Glutamatergic neuron (in vitro differentiated cells): ENCODE measurements around the gene PXDN. TPM values are rescaled to one million over a fixed set of nuclear protein-coding genes. Genes with fewer than 3 reads are reported as not detected.

Experiments
- DNase-seq: peaks from one replicate; pipeline ENCODE4 v3.0.0; 2022
- H3K27ac Mint-ChIP-seq: one replicate; pipeline ENCODE4 v1.8.0; 2020; ENCODE audit warnings: mild to moderate bottlenecking, mixed read lengths, inconsistent platforms; ENCODE audit not compliant: unreplicated experiment
- H3K27me3 Mint-ChIP-seq: one replicate; pipeline ENCODE4 v1.8.0; 2020; ENCODE audit warnings: mild to moderate bottlenecking, moderate library complexity, mixed read lengths, inconsistent platforms; ENCODE audit not compliant: unreplicated experiment
- H3K36me3 Mint-ChIP-seq: one replicate; pipeline ENCODE4 v1.8.0; 2020; ENCODE audit warnings: mild to moderate bottlenecking, mixed read lengths, inconsistent platforms; ENCODE audit not compliant: unreplicated experiment
- H3K4me1 Mint-ChIP-seq: one replicate; pipeline ENCODE4 v1.8.0; 2020; ENCODE audit warnings: mild to moderate bottlenecking, low read depth, mixed read lengths, inconsistent platforms; ENCODE audit not compliant: unreplicated experiment
- H3K4me3 Mint-ChIP-seq: one replicate; pipeline ENCODE4 v1.8.0; 2020; ENCODE audit warnings: mild to moderate bottlenecking, mixed read lengths, inconsistent platforms; ENCODE audit not compliant: unreplicated experiment
- H3K9me3 Mint-ChIP-seq: one replicate; pipeline ENCODE4 v1.8.0; 2020; ENCODE audit warnings: mild to moderate bottlenecking, moderate library complexity, mixed read lengths, inconsistent platforms; ENCODE audit not compliant: unreplicated experiment
- total RNA-seq: library from RNA; stranded (reverse); fragmentation: NEBNext Ultra II Directional; extraction: Animal tissue kit (Norgen Biotek cat#: 25700); gene quantifications from one replicate; pipeline ENCODE4 v1.2.1, GENCODE V29; 2021; ENCODE audit not compliant: unreplicated experiment
- TF ChIP-seq, protein P1 (sequence below): fragments of 200-600 bp; sonication (generic); IDR thresholded peaks from one replicate; pipeline ENCODE4 v1.5.0; 2021; ENCODE audit not compliant: partially characterized antibody, unreplicated experiment

Gene PXDN
- total RNA-seq, 1 donor from 2014 or later = 226 TPM

- Mint-ChIP-seq H3K4me3 (no peak overlapping the region), H3K27ac (no peak overlapping the region), H3K36me3 (peaks cover 6% of the 10 kb centered on the region), H3K27me3 (peaks cover 5% of the 10 kb centered on the region), H3K4me1 (peaks cover 37% of the 10 kb centered on the region), H3K9me3 (peaks cover 17% of the 10 kb centered on the region)
- DNase-seq = peak; percentile 33
- TF ChIP-seq, protein P1, sequence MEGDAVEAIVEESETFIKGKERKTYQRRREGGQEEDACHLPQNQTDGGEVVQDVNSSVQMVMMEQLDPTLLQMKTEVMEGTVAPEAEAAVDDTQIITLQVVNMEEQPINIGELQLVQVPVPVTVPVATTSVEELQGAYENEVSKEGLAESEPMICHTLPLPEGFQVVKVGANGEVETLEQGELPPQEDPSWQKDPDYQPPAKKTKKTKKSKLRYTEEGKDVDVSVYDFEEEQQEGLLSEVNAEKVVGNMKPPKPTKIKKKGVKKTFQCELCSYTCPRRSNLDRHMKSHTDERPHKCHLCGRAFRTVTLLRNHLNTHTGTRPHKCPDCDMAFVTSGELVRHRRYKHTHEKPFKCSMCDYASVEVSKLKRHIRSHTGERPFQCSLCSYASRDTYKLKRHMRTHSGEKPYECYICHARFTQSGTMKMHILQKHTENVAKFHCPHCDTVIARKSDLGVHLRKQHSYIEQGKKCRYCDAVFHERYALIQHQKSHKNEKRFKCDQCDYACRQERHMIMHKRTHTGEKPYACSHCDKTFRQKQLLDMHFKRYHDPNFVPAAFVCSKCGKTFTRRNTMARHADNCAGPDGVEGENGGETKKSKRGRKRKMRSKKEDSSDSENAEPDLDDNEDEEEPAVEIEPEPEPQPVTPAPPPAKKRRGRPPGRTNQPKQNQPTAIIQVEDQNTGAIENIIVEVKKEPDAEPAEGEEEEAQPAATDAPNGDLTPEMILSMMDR = no peak
These were observed 38.7 kb downstream of the PXDN start for GRCh38 chr2:1705557-1706076.

DNA sequence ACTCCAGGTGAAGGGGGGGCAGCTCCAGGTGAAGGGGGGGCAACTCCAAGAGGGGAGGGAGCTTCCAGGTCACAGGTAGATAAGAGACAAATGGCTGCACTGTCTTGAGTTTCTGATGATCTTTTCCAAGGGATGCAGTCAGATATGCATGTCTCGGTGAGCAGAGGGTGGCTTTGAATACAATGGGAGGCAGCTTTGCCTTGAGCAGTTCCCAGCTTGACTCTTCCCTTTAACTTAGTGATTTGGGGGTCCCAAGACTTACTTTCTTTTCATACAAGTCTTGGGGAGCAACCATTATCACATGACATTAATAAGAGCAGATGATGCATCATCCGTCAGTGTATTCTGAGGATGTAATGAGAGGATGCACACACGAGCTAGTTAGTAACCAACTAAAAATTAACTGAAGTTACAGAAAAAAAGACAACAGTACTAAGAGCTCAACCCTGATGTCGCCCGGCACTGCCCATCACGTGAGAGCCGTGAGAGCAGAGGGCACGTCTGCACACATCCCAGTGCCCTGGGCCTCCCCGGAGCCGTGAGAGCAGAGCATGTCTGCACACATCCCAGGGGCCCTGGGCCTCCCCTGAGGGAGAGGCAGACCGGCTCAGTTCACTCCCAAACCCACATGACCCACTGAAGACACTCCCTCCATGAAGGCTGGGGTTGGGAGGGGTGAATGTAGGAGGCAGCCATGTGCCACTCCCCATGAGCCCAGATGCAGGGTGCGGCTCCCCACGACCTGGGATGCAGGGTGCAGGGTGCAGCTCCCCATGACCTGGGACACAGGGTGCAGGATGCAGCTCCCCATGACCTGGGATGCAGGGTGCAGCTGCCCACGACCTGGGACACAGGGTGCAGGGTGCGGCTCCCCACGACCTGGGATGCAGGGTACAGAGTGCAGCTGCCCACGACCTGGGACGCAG lies 39.4 kb downstream of the PXDN start:
- Mint-ChIP-seq H3K4me3 (no peak overlapping the region), H3K27ac (peak overlapping the region; percentile 43), H3K36me3 (peaks cover 6% of the 10 kb centered on the region), H3K4me1 (peaks cover 38% of the 10 kb centered on the region), H3K27me3 (peaks cover 5% of the 10 kb centered on the region), H3K9me3 (peaks cover 16% of the 10 kb centered on the region)
- TF ChIP-seq, protein P1 = no peak
- peak; percentile 60 for DNase-seq

DNA sequence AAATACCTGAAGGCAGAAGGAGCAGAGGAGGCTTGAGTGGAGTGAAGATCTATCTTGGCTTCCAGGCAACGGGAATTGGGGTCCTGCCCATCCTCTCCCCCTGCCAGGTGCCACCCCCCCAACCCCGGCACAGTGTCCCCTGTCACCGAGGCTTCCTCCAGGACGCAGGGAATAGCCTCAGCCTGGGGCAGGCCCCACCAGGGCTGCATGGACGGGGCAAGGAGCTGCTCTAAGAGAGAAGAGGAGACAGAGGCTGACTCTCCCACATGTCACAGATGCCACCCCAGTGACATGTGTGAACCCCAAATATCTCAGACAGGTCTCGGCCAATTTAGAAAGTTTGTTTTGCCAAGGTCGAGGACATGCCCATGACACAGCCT lies 42.1 kb downstream of the PXDN start:
- Mint-ChIP-seq H3K36me3 (no peaks in the 10 kb centered on the region), H3K27me3 (peaks cover 5% of the 10 kb centered on the region), H3K27ac (peak overlapping the region; percentile 92), H3K9me3 (peaks cover 13% of the 10 kb centered on the region), H3K4me1 (peaks cover 37% of the 10 kb centered on the region), H3K4me3 (peak overlapping the region; percentile 65)
- TF ChIP-seq, protein P1 = no peak
- DNase-seq = no peak

DNA sequence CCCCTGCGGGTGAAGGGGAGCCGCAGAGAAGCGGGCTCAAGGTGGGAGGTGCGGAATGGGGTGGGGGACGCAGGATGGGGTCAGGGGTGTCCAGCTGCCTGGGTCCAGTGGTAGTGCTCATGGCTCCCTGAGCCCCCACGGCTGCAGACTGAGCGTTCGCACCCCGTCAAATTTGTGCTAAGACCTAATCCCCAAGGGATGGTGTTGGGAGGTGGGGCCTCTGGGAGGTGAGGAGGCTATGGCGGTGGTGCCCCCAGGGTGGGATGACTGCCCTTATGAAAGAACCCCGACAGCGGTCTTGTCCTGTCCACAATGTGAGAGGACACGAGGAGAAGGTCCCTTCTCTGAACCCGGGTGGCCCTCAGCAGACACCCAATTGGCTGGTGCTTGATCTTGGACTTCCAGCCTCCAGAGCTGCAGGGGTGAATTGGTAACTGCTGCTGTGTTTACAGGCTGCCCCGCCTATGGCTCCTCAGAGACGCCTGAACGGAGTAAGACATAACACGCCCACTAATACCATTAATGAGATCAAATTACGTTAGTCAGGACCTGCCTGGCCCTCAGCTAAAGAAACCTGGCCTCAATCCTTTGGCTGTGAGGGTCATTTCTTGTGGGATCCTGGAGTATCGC lies 42.6 kb downstream of the PXDN start:
- Mint-ChIP-seq H3K4me3 (peak overlapping the region; percentile 71), H3K4me1 (peaks cover 38% of the 10 kb centered on the region), H3K9me3 (peaks cover 13% of the 10 kb centered on the region), H3K27ac (peak overlapping the region; percentile 92), H3K27me3 (peaks cover 5% of the 10 kb centered on the region), H3K36me3 (no peaks in the 10 kb centered on the region)
- TF ChIP-seq, protein P1 = no peak
- no peak for DNase-seq
